ENCODE results near the gene IMMP2L. TPM values are rescaled to one million over a fixed set of nuclear protein-coding genes. Genes with fewer than 3 reads are reported as not detected.
"Not testable (repeated sequence)": the region's sequence is repeated elsewhere in the genome, so short reads cannot be mapped to it uniquely, and the experiment has no call there.

IMMP2L gene
- total and polyA plus RNA-seq, 7 donors, result 9.3 to 43.0 (median 19.2) TPM

GRCh38 chr7:111475419-111475748 is 86.9 kb downstream of the IMMP2L start:
- no peak for TF ChIP-seq CTCF (IDR thresholded peaks at IDR 0.05)
- no peak for DNase-seq
- WGBS, 3 donors, result 93 to 97% (median 95%) methylated on average over 1 of the region's 1 CpG
- no peak for ATAC-seq
- H3K9me3 ChIP-seq, result no peaks in the 10 kb centered on the region
- H3K27me3 ChIP-seq (ENCODE audit: insufficient read depth in 3 of 3, low read length in 2 of 3), result no peaks in the 10 kb centered on the region
- H3K27ac ChIP-seq, result no peak overlapping the region
- H3K4me1 ChIP-seq, result no peaks in the 10 kb centered on the region
- H3K36me3 ChIP-seq (ENCODE audit: insufficient read depth in 1 of 2, low read depth in 1 of 2), result no peaks in the 10 kb centered on the region
- intact Hi-C loops (cut with DNase I), result no loop called here
- H3K4me3 ChIP-seq, result no peak overlapping the region

DNA sequence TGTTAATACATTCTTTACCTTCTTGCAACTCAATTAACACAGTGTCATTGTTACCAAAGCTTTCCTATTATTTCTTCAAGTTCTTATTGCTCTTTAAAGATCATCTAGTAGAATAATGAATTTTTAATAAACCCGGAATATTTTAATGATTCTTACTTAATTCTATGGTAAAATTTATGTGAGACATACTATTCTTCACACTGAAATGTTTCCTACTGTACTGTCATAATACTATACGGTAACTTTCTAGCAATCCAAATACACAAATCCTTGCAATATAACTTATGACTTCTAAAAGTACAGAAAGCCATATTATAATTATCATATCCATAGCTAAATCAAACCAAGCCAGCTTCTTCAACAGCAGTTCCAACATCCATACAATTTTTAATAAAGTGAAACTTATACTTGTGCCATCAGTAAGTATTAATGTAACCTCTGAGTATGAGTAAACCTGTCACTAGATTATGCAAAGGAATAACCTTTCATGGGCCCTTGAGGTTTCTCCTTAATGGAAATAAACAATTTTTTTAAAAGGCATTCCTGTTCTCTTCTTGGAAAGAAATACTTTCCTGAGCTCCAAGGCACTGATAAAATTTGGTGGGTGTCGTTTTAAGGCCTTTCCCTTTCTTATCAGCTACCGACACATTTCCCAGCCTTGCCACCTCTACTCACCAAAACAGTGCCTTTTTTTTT is 87.4 kb downstream of the IMMP2L start:
- 80 to 87% (median 86%) methylated on average over 4 of the region's 4 CpGs for WGBS, 3 donors
- intact Hi-C loops (cut with DNase I), result no loop called here
- no peak overlapping the region for H3K4me3 ChIP-seq
- no peaks in the 10 kb centered on the region for H3K9me3 ChIP-seq
- TF ChIP-seq CTCF (IDR thresholded peaks at IDR 0.05), result no peak
- no peak overlapping the region for H3K27ac ChIP-seq
- H3K27me3 ChIP-seq (ENCODE audit: insufficient read depth in 3 of 3, low read length in 2 of 3), result no peaks in the 10 kb centered on the region
- DNase-seq (no peak), ATAC-seq (no peak)
- no peaks in the 10 kb centered on the region for H3K4me1 ChIP-seq
- no peaks in the 10 kb centered on the region for H3K36me3 ChIP-seq (ENCODE audit: insufficient read depth in 1 of 2, low read depth in 1 of 2)

DNA sequence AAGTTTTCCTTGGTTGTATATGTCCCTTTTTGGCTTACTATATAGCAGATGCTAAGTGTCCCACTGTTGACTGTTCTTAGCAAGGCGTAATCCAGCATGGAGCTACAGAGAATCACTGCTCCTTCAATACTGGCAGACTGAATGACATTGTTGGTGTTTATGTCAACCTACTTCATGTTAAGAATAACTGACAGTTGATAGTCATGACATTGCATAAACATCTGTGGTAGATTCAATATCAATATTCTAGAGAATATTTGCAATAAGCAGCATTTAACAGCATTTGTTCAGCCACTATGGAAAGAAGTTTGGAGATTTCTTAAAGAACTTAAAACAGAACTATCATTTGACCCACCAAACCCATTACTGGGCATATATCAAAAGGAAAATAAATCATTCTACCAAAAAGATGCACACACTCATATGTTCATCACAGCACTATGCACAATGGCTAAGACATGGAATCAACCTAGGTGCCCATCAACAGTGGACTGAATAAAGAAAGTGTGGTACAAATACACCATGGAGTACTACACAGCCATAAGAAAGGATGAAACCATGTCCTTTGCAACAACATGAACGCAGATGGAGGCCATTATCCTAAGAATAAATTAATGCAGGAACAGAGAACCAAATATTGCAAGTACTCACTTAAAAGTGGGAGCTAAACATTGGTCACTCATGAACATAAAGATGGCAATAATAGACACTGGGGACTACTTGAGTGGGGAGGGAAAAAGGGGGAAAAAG is 88.7 kb downstream of the IMMP2L start:
- Histone ChIP-seq H3K36me3 (ENCODE audit: insufficient read depth in 1 of 2, low read depth in 1 of 2) (no peaks in the 10 kb centered on the region), H3K4me3 (no peak overlapping the region), H3K27me3 (ENCODE audit: insufficient read depth in 3 of 3, low read length in 2 of 3) (no peaks in the 10 kb centered on the region), H3K4me1 (no peaks in the 10 kb centered on the region), H3K27ac (no peak overlapping the region), H3K9me3 (no peaks in the 10 kb centered on the region)
- WGBS, 3 donors, result 70 to 98% (median 97%) methylated on average over 2 of the region's 2 CpGs
- intact Hi-C loops (cut with DNase I), result no loop called here
- no peak for TF ChIP-seq CTCF (IDR thresholded peaks at IDR 0.05)
- DNase-seq (no peak), ATAC-seq (no peak)

GRCh38 chr7:111470998-111471397 is 91.3 kb downstream of the IMMP2L start:
- WGBS, 3 donors, result 83 to 92% (median 88%) methylated on average over 2 of the region's 2 CpGs
- Histone ChIP-seq H3K4me3 (no peak overlapping the region), H3K27ac (no peak overlapping the region), H3K4me1 (no peaks in the 10 kb centered on the region), H3K9me3 (no peaks in the 10 kb centered on the region), H3K27me3 (ENCODE audit: insufficient read depth in 3 of 3, low read length in 2 of 3) (no peaks in the 10 kb centered on the region), H3K36me3 (ENCODE audit: insufficient read depth in 1 of 2, low read depth in 1 of 2) (no peaks in the 10 kb centered on the region)
- TF ChIP-seq CTCF (IDR thresholded peaks at IDR 0.05), result no peak
- intact Hi-C loops (cut with DNase I), result no loop called here
- DNase-seq (no peak), ATAC-seq (no peak)

DNA sequence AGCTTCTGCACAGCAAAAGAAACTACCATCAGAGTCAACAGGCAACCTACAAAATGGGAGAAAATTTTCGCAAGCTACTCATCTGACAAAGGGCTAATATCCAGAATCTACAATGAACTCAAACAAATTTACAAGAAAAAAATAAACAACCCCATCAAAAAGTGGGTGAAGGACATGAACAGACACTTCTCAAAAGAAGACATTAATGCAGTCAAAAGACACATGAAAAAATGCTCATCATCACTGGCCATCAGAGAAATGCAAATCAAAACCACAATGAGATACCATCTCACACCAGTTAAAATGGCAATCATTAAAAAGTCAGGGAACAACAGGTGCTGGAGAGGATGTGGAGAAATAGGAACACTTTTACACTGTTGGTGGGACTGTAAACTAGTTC is 92.4 kb downstream of the IMMP2L start:
- WGBS, 3 donors, result 94 to 100% (median 100%) methylated on average over 1 of the region's 1 CpG
- DNase-seq; H3K27me3 ChIP-seq (ENCODE audit: insufficient read depth in 3 of 3, low read length in 2 of 3); H3K9me3 ChIP-seq; H3K27ac ChIP-seq; ATAC-seq; H3K36me3 ChIP-seq (ENCODE audit: insufficient read depth in 1 of 2, low read depth in 1 of 2); H3K4me1 ChIP-seq; intact Hi-C loops (cut with DNase I); H3K4me3 ChIP-seq: not testable (repeated sequence)

- 96 to 100% (median 98%) methylated on average over 3 of the region's 3 CpGs for WGBS, 3 donors
- H3K9me3 ChIP-seq; ATAC-seq; H3K27me3 ChIP-seq (ENCODE audit: insufficient read depth in 3 of 3, low read length in 2 of 3); intact Hi-C loops (cut with DNase I); H3K4me1 ChIP-seq; H3K27ac ChIP-seq; H3K36me3 ChIP-seq (ENCODE audit: insufficient read depth in 1 of 2, low read depth in 1 of 2); DNase-seq; H3K4me3 ChIP-seq: not testable (repeated sequence)
These were observed 96.5 kb downstream of the IMMP2L start for GRCh38 chr7:111465774-111466173.

Data from psoas muscle (tissue), 8 donors.